Stimulated activated CD4-positive, alpha-beta T cell treated with anti-CD3 and anti-CD28 coated beads, Interleukin-12 subunit alpha, Interleukin-12 subunit beta, amount 100 ng/mL, for 4 hours (primary cell): ENCODE measurements around the gene SEH1L.
"Not testable (repeated sequence)": the region's sequence is repeated elsewhere in the genome, so short reads cannot be mapped to it uniquely, and the experiment has no call there.

ENCODE experiments used
- DNase-seq: peaks from one replicate; pipeline ENCODE4 v3.0.0-alpha.2; 2020

SEH1L gene

GRCh38 chr18:12996661-12997292, 49.0 kb downstream of the SEH1L start:
- no peak for DNase-seq

GRCh38 chr18:12997330-12997729, 49.5 kb downstream of the SEH1L start:
- DNase-seq = not testable (repeated sequence)

- no peak for DNase-seq
Observed at GRCh38 chr18:12998332-12999060, 50.7 kb downstream of the SEH1L start.

GRCh38 chr18:13003466-13003896, 55.7 kb downstream of the SEH1L start:
- DNase-seq = no peak

- DNase-seq = no peak
Observed at GRCh38 chr18:13004396-13004795, 56.6 kb downstream of the SEH1L start.

- DNase-seq = no peak
Observed at GRCh38 chr18:13005289-13005688, 57.5 kb downstream of the SEH1L start.

GRCh38 chr18:13006531-13007247, 58.9 kb downstream of the SEH1L start:
- DNase-seq = no peak

- DNase-seq = no peak
Observed at GRCh38 chr18:13007248-13007560, 59.4 kb downstream of the SEH1L start.

GRCh38 chr18:13011719-13012118, 63.9 kb downstream of the SEH1L start:
- DNase-seq = no peak

- no peak for DNase-seq
Observed at GRCh38 chr18:13014232-13014631, 66.4 kb downstream of the SEH1L start.

- DNase-seq = no peak
Observed at GRCh38 chr18:13014818-13015217, 67.0 kb downstream of the SEH1L start.

GRCh38 chr18:13017247-13017875, 69.5 kb downstream of the SEH1L start:
- no peak for DNase-seq

GRCh38 chr18:13018374-13018773, 70.6 kb downstream of the SEH1L start:
- no peak for DNase-seq

GRCh38 chr18:13019301-13019700, 71.5 kb downstream of the SEH1L start:
- no peak for DNase-seq

GRCh38 chr18:13022644-13023043, 74.8 kb downstream of the SEH1L start:
- no peak for DNase-seq

- no peak for DNase-seq
Observed at GRCh38 chr18:13025233-13025632, 77.4 kb downstream of the SEH1L start.

GRCh38 chr18:13026583-13027270, 78.9 kb downstream of the SEH1L start:
- DNase-seq = no peak

- no peak for DNase-seq
Observed at GRCh38 chr18:13028869-13029268, 81.1 kb downstream of the SEH1L start.

GRCh38 chr18:13032173-13032572, 84.4 kb downstream of the SEH1L start:
- DNase-seq = no peak

- no peak for DNase-seq
Observed at GRCh38 chr18:13035249-13035914, 87.6 kb downstream of the SEH1L start.

- DNase-seq = no peak
Observed at GRCh38 chr18:13036622-13037320, 89.0 kb downstream of the SEH1L start.
